WI38 (cell line): Measurements from ENCODE around the gene C1QTNF8.
"Not testable (repeated sequence)": the region's sequence is repeated elsewhere in the genome, so short reads cannot be mapped to it uniquely, and the experiment has no call there.

ENCODE experiments used
- H3K4me3 ChIP-seq: 2 replicates; pipeline ENCODE4 v1.5.1; 2011; ENCODE audit warnings: low read depth, mild to moderate bottlenecking, control low read depth, low read length
- CTCF ChIP-seq: IDR thresholded peaks from 2 replicates; pipeline ENCODE4 v1.5.1; 2012; ENCODE audit warnings: low read depth, mild to moderate bottlenecking, control low read depth, low read length

Gene C1QTNF8

GRCh38 chr16:1095450-1096168 lies 435 bp downstream of the C1QTNF8 start:
- no peak for TF ChIP-seq CTCF
- H3K4me3 ChIP-seq = no peak overlapping the region

- no peak for TF ChIP-seq CTCF
- no peak overlapping the region for H3K4me3 ChIP-seq
These were observed 1.2 kb downstream of the C1QTNF8 start for GRCh38 chr16:1094601-1095449.

DNA sequence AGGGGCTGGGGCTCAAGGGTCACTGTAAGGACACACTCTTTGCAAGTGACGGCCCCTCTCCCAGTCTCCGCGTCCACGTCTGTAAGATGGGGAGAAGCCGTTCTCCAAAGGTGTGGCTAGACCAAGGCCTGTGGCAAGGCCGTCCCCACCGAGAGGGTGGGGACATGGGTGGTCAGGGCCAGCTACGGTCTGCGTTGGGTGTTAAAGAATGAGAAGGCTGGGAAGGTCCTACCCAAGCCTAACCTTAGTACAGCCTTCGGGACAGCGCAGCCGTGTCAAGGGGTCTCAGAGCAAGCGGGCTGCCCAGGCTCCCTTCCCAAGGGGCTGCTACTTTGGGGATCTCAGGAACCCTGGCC lies 1.9 kb downstream of the C1QTNF8 start:
- H3K4me3 ChIP-seq = no peak overlapping the region
- TF ChIP-seq CTCF = no peak

DNA sequence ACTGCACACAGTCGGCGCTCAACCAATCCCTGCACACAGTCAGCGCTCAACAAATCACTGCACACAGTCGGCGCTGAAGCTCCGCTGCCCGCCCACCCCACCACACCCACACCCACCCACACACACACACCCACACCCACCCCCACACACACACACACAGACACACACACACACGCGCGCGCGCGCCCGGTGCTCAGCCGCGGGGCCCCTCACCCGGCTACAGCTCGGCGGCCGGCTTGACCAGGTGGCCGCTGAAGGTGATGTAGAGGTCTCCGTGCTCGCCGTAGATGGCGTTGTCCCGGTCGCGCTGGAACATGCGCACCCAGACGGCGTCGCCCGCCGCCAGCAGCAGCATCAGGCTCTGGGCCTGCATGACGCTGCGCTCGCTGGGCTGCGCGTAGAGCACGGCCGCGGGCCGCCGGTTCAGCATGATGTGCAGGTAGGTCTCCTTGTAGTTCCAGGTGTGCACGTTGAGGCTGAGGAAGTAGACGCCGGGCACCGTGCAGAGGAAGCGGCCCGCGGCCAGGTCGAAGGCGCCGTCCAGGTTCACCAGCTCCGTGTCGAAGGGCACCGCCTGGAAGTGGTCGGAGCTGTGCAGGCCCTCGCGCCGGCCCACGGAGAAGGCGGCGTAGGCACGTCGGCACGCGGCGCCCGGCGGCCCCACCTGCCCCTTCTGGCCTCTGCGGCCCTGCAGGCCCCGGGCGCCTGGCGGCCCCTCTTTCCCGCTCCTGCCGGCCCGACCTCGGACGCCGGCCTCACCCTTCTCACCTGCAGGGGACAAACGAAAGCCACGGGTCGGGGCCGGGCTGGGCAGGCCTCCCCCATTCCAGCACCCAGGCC lies 2.5 kb downstream of the C1QTNF8 start:
- H3K4me3 ChIP-seq = no peak overlapping the region
- no peak for TF ChIP-seq CTCF

DNA sequence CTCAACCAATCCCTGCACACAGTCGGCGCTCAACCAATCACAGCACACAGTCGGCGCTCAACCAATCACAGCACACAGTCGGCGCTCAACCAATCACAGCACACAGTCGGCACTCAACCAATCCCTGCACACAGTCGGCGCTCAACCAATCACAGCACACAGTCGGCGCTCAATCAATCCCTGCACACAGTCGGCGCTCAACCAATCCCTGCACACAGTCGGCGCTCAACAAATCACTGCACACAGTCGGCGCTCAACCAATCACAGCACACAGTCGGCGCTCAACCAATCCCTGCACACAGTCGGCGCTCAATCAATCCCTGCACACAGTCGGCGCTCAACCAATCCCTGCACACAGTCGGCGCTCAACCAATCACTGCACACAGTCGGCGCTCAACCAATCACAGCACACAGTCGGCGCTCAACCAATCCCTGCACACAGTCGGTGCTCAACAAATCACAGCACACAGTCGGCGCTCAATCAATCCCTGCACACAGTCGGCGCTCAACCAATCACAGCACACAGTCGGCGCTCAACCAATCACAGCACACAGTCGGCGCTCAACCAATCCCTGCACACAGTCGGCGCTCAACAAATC lies 3.3 kb downstream of the C1QTNF8 start:
- H3K4me3 ChIP-seq = not testable (repeated sequence)

- no peak overlapping the region for H3K4me3 ChIP-seq
- no peak for TF ChIP-seq CTCF
These were observed 4.0 kb downstream of the C1QTNF8 start for GRCh38 chr16:1091992-1092552.
